ENCODE data around the gene VPS37D.
"Not testable (repeated sequence)": the region's sequence is repeated elsewhere in the genome, so short reads cannot be mapped to it uniquely, and the experiment has no call there.

The VPS37D gene

GRCh38 chr7:73647725-73648592 is 19.7 kb upstream of the VPS37D start:
- peak overlapping the region; percentile 63; the same call in 1 of the 2 replicates for H3K9ac ChIP-seq (ENCODE audit: low read depth, low read length)
- H3K27ac ChIP-seq (ENCODE audit: low read length) = no peak overlapping the region
- H3K4me3 ChIP-seq (ENCODE audit: low read length) = peak overlapping the region; percentile 68
- H3K36me3 ChIP-seq (ENCODE audit: insufficient read depth, low read depth, low read length) = no peaks in the 10 kb centered on the region
- peaks cover 4% of the 10 kb centered on the region; the same call in 1 of the 2 replicates for H3K4me1 ChIP-seq (ENCODE audit: insufficient read depth, low read length)
- no peaks in the 10 kb centered on the region for H3K9me3 ChIP-seq (ENCODE audit: insufficient read depth, low read depth, low read length)
- H3K27me3 ChIP-seq (ENCODE audit: insufficient read depth, low read length) = peaks cover 66% of the 10 kb centered on the region

GRCh38 chr7:73648593-73649332 is 18.9 kb upstream of the VPS37D start:
- Histone ChIP-seq H3K27ac (ENCODE audit: low read length) (no peak overlapping the region), H3K4me1 (ENCODE audit: insufficient read depth, low read length) (peaks cover 4% of the 10 kb centered on the region; the same call in 1 of the 2 replicates), H3K27me3 (ENCODE audit: insufficient read depth, low read length) (peaks cover 66% of the 10 kb centered on the region), H3K9ac (ENCODE audit: low read depth, low read length) (no peak overlapping the region), H3K4me3 (ENCODE audit: low read length) (peak overlapping the region; percentile 68; the same call in 1 of the 2 replicates), H3K36me3 (ENCODE audit: insufficient read depth, low read depth, low read length) (no peaks in the 10 kb centered on the region), H3K9me3 (ENCODE audit: insufficient read depth, low read depth, low read length) (no peaks in the 10 kb centered on the region)

GRCh38 chr7:73649576-73649975 is 18.1 kb upstream of the VPS37D start:
- no peaks in the 10 kb centered on the region for H3K9me3 ChIP-seq (ENCODE audit: insufficient read depth, low read depth, low read length)
- no peak overlapping the region for H3K4me3 ChIP-seq (ENCODE audit: low read length)
- H3K4me1 ChIP-seq (ENCODE audit: insufficient read depth, low read length) = peaks cover 4% of the 10 kb centered on the region; the same call in 1 of the 2 replicates
- H3K9ac ChIP-seq (ENCODE audit: low read depth, low read length) = no peak overlapping the region
- no peak overlapping the region for H3K27ac ChIP-seq (ENCODE audit: low read length)
- peaks cover 64% of the 10 kb centered on the region for H3K27me3 ChIP-seq (ENCODE audit: insufficient read depth, low read length)
- no peaks in the 10 kb centered on the region for H3K36me3 ChIP-seq (ENCODE audit: insufficient read depth, low read depth, low read length)

- Histone ChIP-seq H3K4me3 (ENCODE audit: low read length) (no peak overlapping the region), H3K9me3 (ENCODE audit: insufficient read depth, low read depth, low read length) (no peaks in the 10 kb centered on the region), H3K4me1 (ENCODE audit: insufficient read depth, low read length) (peaks cover 4% of the 10 kb centered on the region; the same call in 1 of the 2 replicates), H3K27me3 (ENCODE audit: insufficient read depth, low read length) (peaks cover 59% of the 10 kb centered on the region), H3K9ac (ENCODE audit: low read depth, low read length) (no peak overlapping the region), H3K36me3 (ENCODE audit: insufficient read depth, low read depth, low read length) (no peaks in the 10 kb centered on the region), H3K27ac (ENCODE audit: low read length) (no peak overlapping the region)
Observed at GRCh38 chr7:73650524-73650923, 17.1 kb upstream of the VPS37D start.

GRCh38 chr7:73652541-73652949 is 15.1 kb upstream of the VPS37D start:
- H3K4me1 ChIP-seq (ENCODE audit: insufficient read depth, low read length) = no peaks in the 10 kb centered on the region
- H3K4me3 ChIP-seq (ENCODE audit: low read length) = no peak overlapping the region
- H3K27me3 ChIP-seq (ENCODE audit: insufficient read depth, low read length) = peaks cover 39% of the 10 kb centered on the region
- no peaks in the 10 kb centered on the region for H3K9me3 ChIP-seq (ENCODE audit: insufficient read depth, low read depth, low read length)
- H3K36me3 ChIP-seq (ENCODE audit: insufficient read depth, low read depth, low read length) = no peaks in the 10 kb centered on the region
- H3K27ac ChIP-seq (ENCODE audit: low read length) = no peak overlapping the region
- H3K9ac ChIP-seq (ENCODE audit: low read depth, low read length) = no peak overlapping the region

- H3K27me3 ChIP-seq (ENCODE audit: insufficient read depth, low read length) = peaks cover 13% of the 10 kb centered on the region; the same call in 1 of the 2 replicates
Observed at GRCh38 chr7:73655309-73655708, 12.3 kb upstream of the VPS37D start.

GRCh38 chr7:73659983-73660382 is 7.6 kb upstream of the VPS37D start:
- Histone ChIP-seq H3K36me3 (ENCODE audit: insufficient read depth, low read depth, low read length) (no peaks in the 10 kb centered on the region), H3K27me3 (ENCODE audit: insufficient read depth, low read length) (no peaks in the 10 kb centered on the region), H3K4me3 (ENCODE audit: low read length) (no peak overlapping the region), H3K9ac (ENCODE audit: low read depth, low read length) (no peak overlapping the region), H3K27ac (ENCODE audit: low read length) (no peak overlapping the region), H3K4me1 (ENCODE audit: insufficient read depth, low read length) (no peaks in the 10 kb centered on the region), H3K9me3 (ENCODE audit: insufficient read depth, low read depth, low read length) (no peaks in the 10 kb centered on the region)

More at GRCh38 chr7:73655309-73655708, 12.3 kb upstream of the VPS37D start:
- not testable (repeated sequence) for H3K9me3 ChIP-seq (ENCODE audit: insufficient read depth, low read depth, low read length); H3K36me3 ChIP-seq (ENCODE audit: insufficient read depth, low read depth, low read length); H3K9ac ChIP-seq (ENCODE audit: low read depth, low read length); H3K27ac ChIP-seq (ENCODE audit: low read length); H3K4me1 ChIP-seq (ENCODE audit: insufficient read depth, low read length); H3K4me3 ChIP-seq (ENCODE audit: low read length)

DNA sequence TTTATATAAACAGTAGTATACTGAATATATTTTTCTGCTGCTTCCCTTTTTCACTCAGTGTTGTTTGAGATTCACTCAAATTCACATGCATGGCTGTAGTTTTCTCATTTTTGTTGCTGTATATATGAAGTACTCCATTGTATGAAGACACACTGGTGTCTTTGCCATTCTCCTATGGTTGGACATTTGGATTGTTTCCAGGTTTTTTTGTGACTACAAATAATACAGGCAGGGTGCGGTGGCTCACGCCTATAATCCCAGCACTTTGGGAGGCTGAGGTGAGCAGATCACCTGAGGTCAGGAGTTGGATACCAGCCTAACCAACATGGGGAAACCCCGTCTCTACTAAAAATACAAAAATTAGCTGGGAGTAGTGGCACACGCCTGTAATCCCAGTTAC is 7.0 kb upstream of the VPS37D start:
- H3K9me3 ChIP-seq (ENCODE audit: insufficient read depth, low read depth, low read length); H3K4me1 ChIP-seq (ENCODE audit: insufficient read depth, low read length); H3K9ac ChIP-seq (ENCODE audit: low read depth, low read length); H3K4me3 ChIP-seq (ENCODE audit: low read length); H3K27me3 ChIP-seq (ENCODE audit: insufficient read depth, low read length); H3K27ac ChIP-seq (ENCODE audit: low read length); H3K36me3 ChIP-seq (ENCODE audit: insufficient read depth, low read depth, low read length): not testable (repeated sequence)

DNA sequence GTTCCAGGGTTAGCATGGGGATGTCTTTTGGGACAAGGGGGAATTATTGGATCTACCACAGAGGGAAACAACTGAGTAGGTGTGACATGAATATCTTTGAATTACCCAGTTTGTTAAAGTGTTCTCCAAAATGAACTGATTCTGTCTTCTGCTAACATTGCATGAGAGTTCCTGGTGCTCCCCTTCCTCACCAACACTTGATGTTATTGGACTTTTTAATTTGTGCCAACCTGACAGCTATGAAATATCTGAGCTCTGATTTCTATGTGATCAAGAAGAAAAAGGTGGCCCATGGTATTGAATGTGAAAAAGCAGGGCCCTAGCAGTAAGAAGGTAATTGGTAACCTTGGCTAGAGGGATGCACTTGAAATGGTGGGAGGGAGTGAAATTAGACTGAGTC is 4.6 kb upstream of the VPS37D start:
- Histone ChIP-seq H3K9ac (ENCODE audit: low read depth, low read length) (no peak overlapping the region), H3K4me3 (ENCODE audit: low read length) (no peak overlapping the region), H3K27me3 (ENCODE audit: insufficient read depth, low read length) (peaks cover 7% of the 10 kb centered on the region; the same call in 1 of the 2 replicates), H3K27ac (ENCODE audit: low read length) (no peak overlapping the region), H3K9me3 (ENCODE audit: insufficient read depth, low read depth, low read length) (no peaks in the 10 kb centered on the region), H3K36me3 (ENCODE audit: insufficient read depth, low read depth, low read length) (no peaks in the 10 kb centered on the region), H3K4me1 (ENCODE audit: insufficient read depth, low read length) (peaks cover 4% of the 10 kb centered on the region; the same call in 1 of the 2 replicates)

- no peaks in the 10 kb centered on the region for H3K9me3 ChIP-seq (ENCODE audit: insufficient read depth, low read depth, low read length)
- no peak overlapping the region for H3K27ac ChIP-seq (ENCODE audit: low read length)
- peak overlapping the region; percentile 60 for H3K4me3 ChIP-seq (ENCODE audit: low read length)
- peaks cover 4% of the 10 kb centered on the region; the same call in 1 of the 2 replicates for H3K4me1 ChIP-seq (ENCODE audit: insufficient read depth, low read length)
- peaks cover 19% of the 10 kb centered on the region for H3K27me3 ChIP-seq (ENCODE audit: insufficient read depth, low read length)
- no peak overlapping the region for H3K9ac ChIP-seq (ENCODE audit: low read depth, low read length)
- H3K36me3 ChIP-seq (ENCODE audit: insufficient read depth, low read depth, low read length) = no peaks in the 10 kb centered on the region
Observed at GRCh38 chr7:73668103-73668885, 663 bp downstream of the VPS37D start.

- no peak overlapping the region for H3K27ac ChIP-seq (ENCODE audit: low read length)
- peaks cover 4% of the 10 kb centered on the region; the same call in 1 of the 2 replicates for H3K4me1 ChIP-seq (ENCODE audit: insufficient read depth, low read length)
- H3K36me3 ChIP-seq (ENCODE audit: insufficient read depth, low read depth, low read length) = no peaks in the 10 kb centered on the region
- no peak overlapping the region for H3K9ac ChIP-seq (ENCODE audit: low read depth, low read length)
- peak overlapping the region; percentile 60; the same call in 1 of the 2 replicates for H3K4me3 ChIP-seq (ENCODE audit: low read length)
- H3K27me3 ChIP-seq (ENCODE audit: insufficient read depth, low read length) = peaks cover 19% of the 10 kb centered on the region
- H3K9me3 ChIP-seq (ENCODE audit: insufficient read depth, low read depth, low read length) = no peaks in the 10 kb centered on the region
Observed at GRCh38 chr7:73668886-73669230, 1.2 kb downstream of the VPS37D start.

Data from iPS-20b (cell line).